GM18499 (cell line): ENCODE results near the gene TXNDC5.
"Not testable (repeated sequence)": the region's sequence is repeated elsewhere in the genome, so short reads cannot be mapped to it uniquely, and the experiment has no call there.

Experiments
- ATAC-seq: cut with Tn5 transposase; IDR thresholded peaks from one replicate; pipeline ENCODE4 v1.9.1; 2021; ENCODE audit warnings: moderate number of reproducible peaks; ENCODE audit not compliant: insufficient read depth, unreplicated experiment

The TXNDC5 gene

GRCh38 chr6:7914991-7915789, 4.6 kb upstream of the TXNDC5 start:
- no peak for ATAC-seq

GRCh38 chr6:7914311-7914710, 3.7 kb upstream of the TXNDC5 start:
- ATAC-seq = no peak

- ATAC-seq = no peak
Measured at GRCh38 chr6:7912736-7913517, 2.3 kb upstream of the TXNDC5 start.

DNA sequence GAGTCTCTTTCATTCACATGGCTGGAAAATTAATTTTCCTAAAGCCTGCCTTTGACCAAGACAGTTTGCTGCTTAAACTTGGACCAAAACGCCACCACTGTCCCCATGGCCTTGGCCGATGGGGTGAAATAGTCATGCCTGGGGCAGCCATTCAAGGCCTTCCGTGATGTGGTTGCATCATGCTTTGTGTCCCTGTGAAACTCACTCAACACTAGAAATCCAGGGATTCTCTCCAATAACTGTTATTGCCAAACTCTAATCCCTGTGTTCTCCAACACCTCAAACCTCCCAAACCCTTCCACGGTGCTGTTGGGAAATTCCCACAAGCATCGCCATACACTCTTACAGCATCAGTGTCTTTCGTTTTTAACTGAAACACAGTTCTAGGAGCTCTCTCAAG, 1.4 kb upstream of the TXNDC5 start:
- ATAC-seq = no peak

DNA sequence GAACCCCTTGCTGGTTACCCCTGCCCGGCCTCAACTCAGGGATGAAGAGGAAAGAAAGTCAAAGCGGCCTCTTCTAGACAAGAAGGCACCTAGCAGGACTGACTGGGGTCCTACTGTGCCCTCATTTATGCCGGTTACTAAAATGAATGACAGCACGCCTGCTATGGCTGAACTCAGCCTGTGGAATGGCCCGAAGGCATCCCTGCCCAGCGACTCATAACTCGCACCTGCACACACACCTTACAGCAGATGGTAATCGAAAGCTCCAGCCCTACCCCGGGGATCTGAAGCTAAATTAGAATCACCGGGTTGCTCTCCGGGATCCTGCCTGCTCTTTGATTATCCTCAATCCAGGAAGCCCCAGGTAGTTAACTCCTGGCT, 747 bp upstream of the TXNDC5 start:
- ATAC-seq = no peak

- ATAC-seq = no peak
Measured at GRCh38 chr6:7910298-7910653, 312 bp downstream of the TXNDC5 start.

DNA sequence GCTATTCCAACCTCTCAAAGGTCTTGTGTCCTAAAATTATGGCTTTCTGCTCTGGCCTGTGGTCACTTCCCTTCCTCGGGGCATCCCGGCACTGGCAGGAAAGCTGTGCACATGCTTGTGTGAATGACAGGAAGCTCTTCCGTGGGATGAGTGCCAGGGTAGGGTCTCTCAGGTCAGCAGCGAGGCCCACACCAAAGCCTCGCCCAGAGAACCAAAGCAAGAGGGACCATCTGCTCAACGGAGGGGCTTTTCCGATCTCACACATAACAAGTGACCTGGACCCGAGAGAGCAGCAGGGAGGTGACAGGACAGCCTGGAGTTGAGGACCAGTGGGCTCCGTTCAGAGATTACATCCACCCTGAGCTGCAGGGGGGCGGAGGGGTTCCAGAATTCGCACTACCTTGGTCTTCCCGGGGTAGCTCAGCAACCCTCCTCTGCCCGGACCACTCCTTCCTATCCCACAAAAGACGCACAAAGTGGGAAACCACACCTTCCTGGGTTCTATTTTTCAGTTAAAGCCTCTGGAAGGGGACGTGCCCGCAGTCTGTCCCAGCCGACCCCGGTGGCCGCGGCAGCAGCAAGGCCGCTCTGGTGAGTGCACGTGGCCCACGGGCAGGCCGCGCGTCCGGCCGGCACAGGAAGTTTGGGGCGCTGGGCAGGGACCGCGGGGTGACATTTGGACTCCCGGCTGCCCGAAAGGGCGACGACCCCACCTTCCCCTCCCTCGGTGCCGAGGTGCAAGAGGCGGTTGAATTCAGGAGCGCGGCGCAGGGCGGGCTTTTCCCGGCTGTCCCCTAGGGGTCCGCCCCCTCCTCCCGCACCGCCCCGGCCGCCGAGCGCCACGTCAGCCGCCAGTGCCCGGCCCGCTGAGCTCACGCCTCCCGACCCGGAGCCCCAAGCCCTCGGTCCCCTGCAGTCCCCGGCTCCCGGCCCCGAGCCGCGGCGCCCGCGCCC, 988 bp downstream of the TXNDC5 start:
- ATAC-seq = no peak

- ATAC-seq = no peak
Measured at GRCh38 chr6:7907159-7907558, 3.4 kb downstream of the TXNDC5 start.

- no peak for ATAC-seq
Measured at GRCh38 chr6:7906741-7907140, 3.8 kb downstream of the TXNDC5 start.

DNA sequence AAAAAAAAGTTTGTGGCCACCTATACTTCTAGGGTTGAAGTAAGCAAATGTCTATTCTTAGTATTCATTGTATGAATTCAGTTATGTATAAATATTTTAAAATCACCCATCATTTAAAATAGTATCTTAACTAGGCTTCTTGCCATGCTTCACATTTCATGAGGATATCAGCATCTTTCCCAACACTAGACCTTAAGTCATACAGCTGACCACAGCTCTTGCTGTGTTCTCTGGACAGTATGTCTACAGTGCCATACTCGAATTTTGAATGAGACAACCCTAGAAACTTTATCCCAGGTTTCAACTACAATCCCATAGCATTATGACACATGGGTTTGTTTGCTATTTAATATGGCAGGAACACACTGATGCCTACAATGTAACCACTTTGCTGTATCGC, 5.2 kb downstream of the TXNDC5 start:
- no peak for ATAC-seq

DNA sequence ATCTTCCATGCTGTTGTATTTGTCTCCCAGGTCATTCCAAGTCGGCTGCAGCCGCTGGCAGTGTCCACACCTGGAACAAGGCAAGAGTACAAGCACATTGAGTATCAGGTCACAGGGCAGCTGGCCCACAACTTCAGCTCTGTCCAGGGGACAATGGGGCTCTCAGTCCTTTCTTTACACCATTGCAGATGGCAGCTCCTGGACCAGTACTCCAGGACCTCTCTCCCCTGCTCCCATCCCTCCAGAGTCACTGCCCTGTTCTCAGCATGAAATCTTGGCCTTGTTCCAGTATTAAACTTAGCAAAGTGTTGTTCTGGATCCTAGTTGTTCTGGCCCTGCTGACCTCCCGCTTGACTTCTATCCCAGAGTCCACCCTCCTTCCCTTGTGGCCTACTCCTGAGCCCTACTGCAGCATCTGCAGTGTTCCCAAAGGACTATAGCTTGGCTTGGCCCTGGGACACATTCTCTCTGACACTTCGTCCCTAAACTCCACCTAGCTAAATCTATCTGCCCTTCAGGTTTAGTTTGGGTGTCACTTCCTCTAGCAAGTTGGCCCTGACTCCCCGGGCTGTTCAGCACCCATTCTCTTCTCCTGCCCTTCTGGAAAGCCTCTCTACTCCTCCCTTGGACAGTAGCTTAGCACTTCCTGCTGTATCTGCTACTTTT, 5.8 kb downstream of the TXNDC5 start:
- no peak for ATAC-seq

DNA sequence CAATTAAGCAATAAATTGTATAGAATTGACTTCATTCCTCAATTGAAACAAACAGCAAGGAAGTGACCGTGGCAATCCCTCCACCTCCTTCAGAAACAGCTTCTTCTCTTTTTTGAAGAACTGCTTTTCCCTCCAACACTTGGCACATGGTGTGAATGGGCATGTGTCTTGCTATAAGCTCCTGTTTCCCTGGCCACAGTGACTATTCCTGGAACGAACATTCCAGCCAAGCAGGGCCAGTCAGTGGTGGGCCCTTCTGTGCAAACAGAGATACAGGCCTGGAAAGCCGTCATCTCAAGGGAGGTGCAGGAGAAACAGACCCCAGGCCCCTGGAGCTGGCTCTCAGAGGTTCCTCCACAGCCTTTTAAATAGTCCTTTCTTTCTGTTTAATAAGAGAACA, 6.9 kb downstream of the TXNDC5 start:
- ATAC-seq = no peak

- no peak for ATAC-seq
Measured at GRCh38 chr6:7902867-7903266, 7.7 kb downstream of the TXNDC5 start.

DNA sequence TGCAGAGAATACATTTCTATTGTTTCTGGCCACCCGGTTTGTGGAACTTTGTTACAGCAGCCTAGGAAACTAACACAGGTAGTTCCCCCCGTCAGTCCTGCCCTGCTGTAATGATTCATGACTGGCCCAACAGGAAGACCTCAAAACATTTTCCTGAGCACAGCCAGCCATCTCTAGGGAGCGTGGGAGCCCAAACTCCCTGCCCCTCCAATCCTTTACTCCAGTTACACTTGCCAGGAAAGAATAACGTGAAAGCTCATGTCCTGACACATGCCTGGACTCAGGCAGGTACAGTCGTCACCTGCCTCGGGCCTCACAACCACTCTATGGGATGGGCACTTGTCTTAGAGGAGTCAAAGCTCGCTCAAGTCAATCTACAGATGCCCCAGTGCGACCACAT, 8.4 kb downstream of the TXNDC5 start:
- ATAC-seq = no peak

- no peak for ATAC-seq
Measured at GRCh38 chr6:7901780-7902179, 8.8 kb downstream of the TXNDC5 start.

DNA sequence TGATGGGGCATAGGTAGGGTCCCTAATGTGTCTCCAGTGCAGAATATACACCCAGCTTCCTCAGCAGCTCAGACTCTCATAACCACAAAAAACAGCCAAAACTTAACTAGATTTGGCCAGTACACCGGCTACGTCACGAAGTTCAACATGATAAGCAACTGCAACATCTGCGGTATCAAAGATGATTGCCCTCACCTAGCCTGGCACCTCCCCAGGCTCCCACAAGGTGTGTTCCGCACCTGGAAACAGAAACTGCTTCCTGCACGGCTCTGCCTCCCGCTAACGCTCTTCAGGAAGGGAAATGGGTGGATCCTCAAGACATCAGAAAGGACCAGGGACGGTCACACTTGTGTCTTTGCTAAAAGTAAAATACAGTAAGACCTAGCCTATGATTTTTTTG, 9.5 kb downstream of the TXNDC5 start:
- ATAC-seq = no peak

GRCh38 chr6:7900621-7901020, 10.0 kb downstream of the TXNDC5 start:
- no peak for ATAC-seq

GRCh38 chr6:7899889-7900213, 10.7 kb downstream of the TXNDC5 start:
- no peak for ATAC-seq

DNA sequence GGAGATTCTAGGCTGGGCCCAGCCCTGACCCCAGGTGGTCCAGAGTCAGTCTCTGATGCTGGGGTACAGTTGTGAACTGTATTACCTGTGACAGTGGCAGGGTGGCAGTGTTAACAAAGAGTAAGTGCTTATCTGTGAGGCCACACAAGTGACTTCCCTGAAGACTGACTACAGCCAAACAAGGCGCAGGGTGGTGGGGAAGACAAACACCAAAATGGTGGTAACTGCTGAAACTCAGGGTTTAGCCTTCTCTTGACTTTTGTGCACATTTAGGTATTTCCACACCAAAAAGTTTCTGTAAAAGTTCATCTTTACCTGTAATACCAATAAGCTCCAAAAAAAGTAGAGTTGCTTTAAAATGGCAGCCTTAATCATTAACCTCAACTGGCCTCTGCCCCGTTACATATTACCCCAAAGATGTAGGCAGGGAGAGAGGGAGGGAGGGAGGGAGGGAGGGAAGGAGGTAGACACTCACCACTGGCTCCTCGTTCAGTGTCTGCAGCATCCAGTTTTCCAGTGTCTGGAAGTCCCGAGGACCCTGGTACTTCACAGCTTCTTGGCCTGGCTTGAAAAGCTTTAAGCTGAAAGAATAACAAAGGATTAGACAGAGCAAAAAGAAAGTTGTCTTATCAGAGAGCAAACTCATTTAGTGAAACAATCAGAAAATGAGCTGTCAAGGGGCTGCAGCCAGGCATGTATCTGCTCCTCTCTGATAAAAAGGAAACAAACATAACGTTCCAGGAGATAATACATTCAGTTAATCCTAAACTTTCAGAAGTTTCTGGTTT, 11.3 kb downstream of the TXNDC5 start:
- no peak for ATAC-seq

GRCh38 chr6:7898193-7898586, 12.4 kb downstream of the TXNDC5 start:
- not testable (repeated sequence) for ATAC-seq
